ENCODE measurements around the gene NR3C2.

DNA sequence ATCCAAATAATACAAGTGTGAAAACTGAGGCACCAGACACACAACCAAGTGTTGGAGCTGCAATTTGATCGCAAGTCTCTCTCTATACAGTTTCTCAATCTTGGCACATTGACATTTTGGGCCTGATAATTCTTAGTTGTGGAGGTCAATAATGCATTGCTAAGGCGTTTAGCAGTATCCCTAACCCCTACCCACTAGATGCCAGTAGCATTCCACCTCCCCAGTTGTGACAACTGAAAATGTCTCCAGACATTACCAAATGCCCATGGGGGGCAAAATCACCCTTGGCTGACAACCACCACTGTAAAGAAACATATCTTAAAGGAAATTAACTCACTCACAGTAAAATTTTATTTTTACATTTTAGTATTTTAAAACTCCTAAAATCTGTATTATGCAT is 4.2 kb downstream of the NR3C2 start:
- TF ChIP-seq, protein P1, sequence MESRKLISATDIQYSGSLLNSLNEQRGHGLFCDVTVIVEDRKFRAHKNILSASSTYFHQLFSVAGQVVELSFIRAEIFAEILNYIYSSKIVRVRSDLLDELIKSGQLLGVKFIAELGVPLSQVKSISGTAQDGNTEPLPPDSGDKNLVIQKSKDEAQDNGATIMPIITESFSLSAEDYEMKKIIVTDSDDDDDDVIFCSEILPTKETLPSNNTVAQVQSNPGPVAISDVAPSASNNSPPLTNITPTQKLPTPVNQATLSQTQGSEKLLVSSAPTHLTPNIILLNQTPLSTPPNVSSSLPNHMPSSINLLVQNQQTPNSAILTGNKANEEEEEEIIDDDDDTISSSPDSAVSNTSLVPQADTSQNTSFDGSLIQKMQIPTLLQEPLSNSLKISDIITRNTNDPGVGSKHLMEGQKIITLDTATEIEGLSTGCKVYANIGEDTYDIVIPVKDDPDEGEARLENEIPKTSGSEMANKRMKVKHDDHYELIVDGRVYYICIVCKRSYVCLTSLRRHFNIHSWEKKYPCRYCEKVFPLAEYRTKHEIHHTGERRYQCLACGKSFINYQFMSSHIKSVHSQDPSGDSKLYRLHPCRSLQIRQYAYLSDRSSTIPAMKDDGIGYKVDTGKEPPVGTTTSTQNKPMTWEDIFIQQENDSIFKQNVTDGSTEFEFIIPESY (IDR thresholded peaks at IDR 0.05; ENCODE audit: borderline replicate concordance, low read depth) = no peak
- TF ChIP-seq, protein P2, sequence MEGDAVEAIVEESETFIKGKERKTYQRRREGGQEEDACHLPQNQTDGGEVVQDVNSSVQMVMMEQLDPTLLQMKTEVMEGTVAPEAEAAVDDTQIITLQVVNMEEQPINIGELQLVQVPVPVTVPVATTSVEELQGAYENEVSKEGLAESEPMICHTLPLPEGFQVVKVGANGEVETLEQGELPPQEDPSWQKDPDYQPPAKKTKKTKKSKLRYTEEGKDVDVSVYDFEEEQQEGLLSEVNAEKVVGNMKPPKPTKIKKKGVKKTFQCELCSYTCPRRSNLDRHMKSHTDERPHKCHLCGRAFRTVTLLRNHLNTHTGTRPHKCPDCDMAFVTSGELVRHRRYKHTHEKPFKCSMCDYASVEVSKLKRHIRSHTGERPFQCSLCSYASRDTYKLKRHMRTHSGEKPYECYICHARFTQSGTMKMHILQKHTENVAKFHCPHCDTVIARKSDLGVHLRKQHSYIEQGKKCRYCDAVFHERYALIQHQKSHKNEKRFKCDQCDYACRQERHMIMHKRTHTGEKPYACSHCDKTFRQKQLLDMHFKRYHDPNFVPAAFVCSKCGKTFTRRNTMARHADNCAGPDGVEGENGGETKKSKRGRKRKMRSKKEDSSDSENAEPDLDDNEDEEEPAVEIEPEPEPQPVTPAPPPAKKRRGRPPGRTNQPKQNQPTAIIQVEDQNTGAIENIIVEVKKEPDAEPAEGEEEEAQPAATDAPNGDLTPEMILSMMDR (IDR thresholded peaks at IDR 0.05) = no peak
- TF ChIP-seq TEAD4 (IDR thresholded peaks at IDR 0.05; ENCODE audit: borderline replicate concordance, insufficient read depth) (no peak), TAF1 (IDR thresholded peaks at IDR 0.05; ENCODE audit: borderline replicate concordance, low read depth, low read length) (no peak), POLR2AphosphoS5 (IDR thresholded peaks at IDR 0.05; ENCODE audit: low read depth, low read length) (no peak), EZH2phosphoT487 (IDR thresholded peaks at IDR 0.05; ENCODE audit: borderline replicate concordance, low read depth) (no peak), JUND (IDR thresholded peaks at IDR 0.05) (no peak)
- TF ChIP-seq, protein P3, sequence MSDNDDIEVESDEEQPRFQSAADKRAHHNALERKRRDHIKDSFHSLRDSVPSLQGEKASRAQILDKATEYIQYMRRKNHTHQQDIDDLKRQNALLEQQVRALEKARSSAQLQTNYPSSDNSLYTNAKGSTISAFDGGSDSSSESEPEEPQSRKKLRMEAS (IDR thresholded peaks at IDR 0.05; ENCODE audit: low read depth) = no peak

Data from SK-N-SH (cell line).